Cardiac muscle cell (in vitro differentiated cells and primary cell): ENCODE results near the gene FAM110D. TPM values are rescaled to one million over a fixed set of nuclear protein-coding genes. Genes with fewer than 3 reads are reported as not detected.

Experiments
- DNase-seq, 2 donors: peaks; one replicate each; pipeline versions ENCODE4 v3.0.0 to v3.0.0-alpha.2; 2010 to 2017; ENCODE audit warnings: low read depth in 1 of 2, low spot score in 1 of 2
- H3K27ac ChIP-seq: fragments of 200-600 bp; sonication (generic); 2 replicates; pipeline ENCODE4 v1.5.1; 2016
- H3K27me3 ChIP-seq: fragments of 200-600 bp; sonication (generic); 2 replicates; pipeline ENCODE4 v1.6.0; 2016; ENCODE audit warnings: control low read depth
- H3K36me3 ChIP-seq: fragments of 200-600 bp; sonication (generic); 2 replicates; pipeline ENCODE4 v1.5.1; 2016; ENCODE audit warnings: control low read depth
- H3K4me1 ChIP-seq: fragments of 200-600 bp; sonication (generic); 2 replicates; pipeline ENCODE4 v1.8.1; 2017; ENCODE audit warnings: low read depth, mild to moderate bottlenecking, mixed run types
- H3K4me3 ChIP-seq: fragments of 200-600 bp; sonication (generic); 2 replicates; pipeline ENCODE4 v1.5.1; 2016; ENCODE audit warnings: mild to moderate bottlenecking
- H3K9me3 ChIP-seq: fragments of 200-600 bp; sonication (generic); 2 replicates; pipeline ENCODE4 v1.5.1; 2017; ENCODE audit warnings: low read depth, mild to moderate bottlenecking, control low read depth
- polyA plus RNA-seq: library from polyadenylated mRNA; unstranded; fragments of >200 nt; fragmentation: Nextera tagmentation; extraction: Ambion mirVana; gene quantifications from 2 replicates; pipeline ENCODE4 v1.2.1, GENCODE V29; 2016
- total RNA-seq: library from RNA; depleted of rRNA; stranded (reverse); fragments of >200 nt; gene quantifications from 2 replicates; pipeline ENCODE4 v1.2.3, GENCODE V29; 2016
- TF ChIP-seq, protein P1 (sequence below): IDR thresholded peaks from 2 replicates; pipeline ENCODE4 v1.5.1; 2012; ENCODE audit warnings: low read depth, mild to moderate bottlenecking, low read length

Gene FAM110D
- total and polyA plus RNA-seq, 2 experiments from 2014 or later: 4.7 to 10.9 TPM

- no peak overlapping the region for H3K4me3 ChIP-seq
- H3K36me3 ChIP-seq: peaks cover 12% of the 10 kb centered on the region
- no peaks in the 10 kb centered on the region for H3K27me3 ChIP-seq
- H3K27ac ChIP-seq: no peak overlapping the region
- peaks cover 14% of the 10 kb centered on the region for H3K4me1 ChIP-seq
- TF ChIP-seq, protein P1, sequence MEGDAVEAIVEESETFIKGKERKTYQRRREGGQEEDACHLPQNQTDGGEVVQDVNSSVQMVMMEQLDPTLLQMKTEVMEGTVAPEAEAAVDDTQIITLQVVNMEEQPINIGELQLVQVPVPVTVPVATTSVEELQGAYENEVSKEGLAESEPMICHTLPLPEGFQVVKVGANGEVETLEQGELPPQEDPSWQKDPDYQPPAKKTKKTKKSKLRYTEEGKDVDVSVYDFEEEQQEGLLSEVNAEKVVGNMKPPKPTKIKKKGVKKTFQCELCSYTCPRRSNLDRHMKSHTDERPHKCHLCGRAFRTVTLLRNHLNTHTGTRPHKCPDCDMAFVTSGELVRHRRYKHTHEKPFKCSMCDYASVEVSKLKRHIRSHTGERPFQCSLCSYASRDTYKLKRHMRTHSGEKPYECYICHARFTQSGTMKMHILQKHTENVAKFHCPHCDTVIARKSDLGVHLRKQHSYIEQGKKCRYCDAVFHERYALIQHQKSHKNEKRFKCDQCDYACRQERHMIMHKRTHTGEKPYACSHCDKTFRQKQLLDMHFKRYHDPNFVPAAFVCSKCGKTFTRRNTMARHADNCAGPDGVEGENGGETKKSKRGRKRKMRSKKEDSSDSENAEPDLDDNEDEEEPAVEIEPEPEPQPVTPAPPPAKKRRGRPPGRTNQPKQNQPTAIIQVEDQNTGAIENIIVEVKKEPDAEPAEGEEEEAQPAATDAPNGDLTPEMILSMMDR: no peak
- H3K9me3 ChIP-seq: no peaks in the 10 kb centered on the region
- DNase-seq: peak in 1 of 2 donors; percentile 33
Measured at GRCh38 chr1:26127235-26128163, 31.4 kb upstream of the FAM110D start.

- Histone ChIP-seq H3K4me3 (no peak overlapping the region), H3K4me1 (peaks cover 14% of the 10 kb centered on the region), H3K9me3 (no peaks in the 10 kb centered on the region), H3K27ac (no peak overlapping the region), H3K36me3 (no peaks in the 10 kb centered on the region), H3K27me3 (no peaks in the 10 kb centered on the region)
- TF ChIP-seq, protein P1: no peak
- no peak for DNase-seq
Measured at GRCh38 chr1:26129778-26130177, 29.1 kb upstream of the FAM110D start.

GRCh38 chr1:26130695-26131094, 28.2 kb upstream of the FAM110D start:
- TF ChIP-seq, protein P1: no peak

GRCh38 chr1:26132128-26132833, 26.6 kb upstream of the FAM110D start:
- Histone ChIP-seq H3K4me1 (no peaks in the 10 kb centered on the region), H3K27me3 (no peaks in the 10 kb centered on the region), H3K36me3 (no peaks in the 10 kb centered on the region), H3K27ac (no peak overlapping the region), H3K9me3 (no peaks in the 10 kb centered on the region), H3K4me3 (no peak overlapping the region)
- DNase-seq: no peak
- TF ChIP-seq, protein P1: no peak

More at GRCh38 chr1:26130695-26131094, 28.2 kb upstream of the FAM110D start:
- DNase-seq: no peak
- no peaks in the 10 kb centered on the region for H3K9me3 ChIP-seq
- no peak overlapping the region for H3K27ac ChIP-seq
- H3K27me3 ChIP-seq: no peaks in the 10 kb centered on the region
- no peaks in the 10 kb centered on the region for H3K36me3 ChIP-seq
- peaks cover 14% of the 10 kb centered on the region for H3K4me1 ChIP-seq
- no peak overlapping the region for H3K4me3 ChIP-seq

DNA sequence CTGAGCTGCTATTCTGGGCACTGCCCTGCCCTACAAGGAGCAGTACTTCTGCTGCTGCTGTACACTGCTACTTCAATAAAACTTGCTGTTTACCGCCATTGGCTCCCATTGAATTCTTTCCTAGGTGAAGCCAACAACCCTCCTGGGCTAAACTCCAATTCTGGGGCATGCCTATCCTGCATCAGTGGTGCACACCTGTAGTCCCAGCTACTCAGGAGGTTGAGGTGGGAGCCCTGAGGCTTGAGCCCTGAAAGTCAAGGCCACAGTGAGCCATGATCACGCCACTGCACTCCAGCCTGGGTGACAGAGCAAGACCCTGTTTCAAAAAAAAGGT, 26.1 kb upstream of the FAM110D start:
- H3K27me3 ChIP-seq: no peaks in the 10 kb centered on the region
- H3K9me3 ChIP-seq: no peaks in the 10 kb centered on the region
- H3K4me3 ChIP-seq: no peak overlapping the region
- H3K4me1 ChIP-seq: no peaks in the 10 kb centered on the region
- H3K36me3 ChIP-seq: no peaks in the 10 kb centered on the region
- DNase-seq: no peak
- TF ChIP-seq, protein P1: no peak
- no peak overlapping the region for H3K27ac ChIP-seq
